Adrenal gland (tissue), 12 donors: ENCODE data around the gene EPOP. TPM values are rescaled to one million over a fixed set of nuclear protein-coding genes. Genes with fewer than 3 reads are reported as not detected.

ENCODE experiments used
- DNase-seq, 7 donors: peaks; one replicate each; pipeline ENCODE4 v3.0.0-alpha.2; 2019 to 2020
- H3K27ac ChIP-seq, 5 donors: fragments of 200-600 bp; sonication (generic) in 4 of 5; 1 replicate in 3 of 5; 2 replicates in 2 of 5; pipeline versions ENCODE4 v1.5.1 to v1.8.0; 2016 to 2020; ENCODE audit warnings: mild to moderate bottlenecking in 1 of 5
- H3K27me3 ChIP-seq: fragments of 200-600 bp; 2 replicates; pipeline ENCODE4 v1.8.0; 2021
- H3K36me3 ChIP-seq, 2 donors: fragments of 200-600 bp; replicated peaks in 1 of 2; 1 replicate in 1 of 2; 2 replicates in 1 of 2; pipeline versions ENCODE4 v1.5.1 to v1.8.0; 2018 to 2022
- H3K4me1 ChIP-seq, 2 donors: fragments of 200-600 bp; replicated peaks in 1 of 2; 1 replicate in 1 of 2; 2 replicates in 1 of 2; pipeline versions ENCODE4 v1.5.1 to v1.8.0; 2018 to 2021
- H3K4me3 ChIP-seq, 4 donors: fragments of 200-600 bp; sonication (generic) in 3 of 4; one replicate each; pipeline ENCODE4 v1.5.1; 2016 to 2018
- H3K9me3 ChIP-seq, 3 donors: fragments of 200-600 bp; sonication (generic) in 1 of 3; replicated peaks in 1 of 3; 1 replicate in 2 of 3; 2 replicates in 1 of 3; pipeline versions ENCODE4 v1.5.1 to v1.8.0; 2016 to 2021
- CTCF ChIP-seq, 6 experiments: fragments of 450-650 bp in 4 of 6; fragments of 200-600 bp in 2 of 6; sonication (generic) in 1 of 6; IDR thresholded peaks; 1 replicate in 5 of 6; 2 replicates in 1 of 6; pipeline versions ENCODE4 v1.5.1 to v1.8.0; 2016 to 2021; ENCODE audit warnings: antibody characterized with exemption in 6 of 6, mild to moderate bottlenecking in 2 of 6, moderate library complexity in 1 of 6
- POLR2A ChIP-seq, 2 donors: fragments of 450-650 bp; IDR thresholded peaks; one replicate each; pipeline ENCODE4 v1.6.1; 2017; ENCODE audit warnings: antibody characterized with exemption in 2 of 2, mild to moderate bottlenecking in 2 of 2, moderate library complexity in 1 of 2
- WGBS, 4 donors: extraction: QIAGEN DNeasy Blood & Tissue Kit in 2 of 4; methylation state at CpG; one replicate each; pipeline versions ENCODE4 v1.1.5 to v1.1.7; 2013 to 2017; 5-methylcytosine and 5-hydroxymethylcytosine counted together
- intact Hi-C, 2 donors: fragments of 100-400 bp; cut with DNase I; formaldehyde crosslinking; loops; one replicate each; pipeline versions ENCODE4 v1.14.1 to v1.15.0; 2022 to 2023
- polyA plus RNA-seq, 3 donors: library from polyadenylated mRNA; stranded (reverse); fragments of 200-250 nt in 2 of 3; fragments of 350-450 nt in 1 of 3; fragmentation: Illumina TruSeq in 1 of 3; extraction: RNeasy Lipid Tissue Mini Kit (QIAGEN cat#74804) in 1 of 3; gene quantifications; one replicate each; pipeline ENCODE4 v1.2.3, GENCODE V29; 2013 to 2014
- total RNA-seq, 9 donors: library from RNA; depleted of rRNA in 4 of 9; stranded (reverse); fragments of >200 nt in 4 of 9; fragments of 120-200 nt in 1 of 9; fragmentation: NEBNext Ultra II Directional in 1 of 9; extraction: Animal tissue kit (Norgen Biotek cat#: 25700) in 1 of 9; gene quantifications; one replicate each; pipeline versions ENCODE4 v1.1.0 to v1.2.4, GENCODE V29; 2013 to 2023
- donor health status: healthy with polysubstance abuse.
- donor health status: Bipolar disorder and iron deficiency.
- donor health status: DM: yes; HTN: yes; CAD: no.
- donor health status: DM: no; HTN: no; CAD: no.
- donor health status: DM: no; HTN: no; CAD: no.
- donor health status: DM: yes; HTN: yes; CAD: no.

Gene EPOP
- total and polyA plus RNA-seq, 12 donors, result 0.06 to 9.4 (median 2.9) TPM

GRCh38 chr17:38704606-38705522, 30.1 kb upstream of the EPOP start, which contains the start of gene MLLT6:
MLLT6 (plus strand) TSS chr17:38705273; CDS start chr17:38705633, 360 bp downstream.
- Histone ChIP-seq H3K4me1 (peaks cover 24 to 45% of the 10 kb centered on the region in 2 donors), H3K27ac (peak within 1 kb of the TSS; percentile 90 to 99 (median 99)), H3K27me3 (no peaks in the 10 kb centered on the region), H3K4me3 (peak within 1 kb of the TSS; percentile 65 to 95 (median 84)), H3K9me3 (no peaks in the 10 kb centered on the region), H3K36me3 (peaks cover 0 to 23% of the 10 kb centered on the region in 2 donors)
- peak; percentile 77 to 87 (median 79) for DNase-seq
- intact Hi-C loops, result no loop called here
- TF ChIP-seq POLR2A (IDR thresholded peaks at IDR 0.05) (peak in 1 of 2 donors; percentile 79), CTCF (IDR thresholded peaks at IDR 0.05) (no peak)
- 1 to 3% (median 1%) methylated on average over 27 to 98 of the region's 100 CpGs for WGBS, 4 donors

- Histone ChIP-seq H3K36me3 (peaks cover 0 to 14% of the 10 kb centered on the region in 2 donors), H3K27ac (peak overlapping the region; percentile 90 to 99 (median 99)), H3K27me3 (no peaks in the 10 kb centered on the region), H3K9me3 (no peaks in the 10 kb centered on the region), H3K4me1 (peaks cover 24 to 52% of the 10 kb centered on the region in 2 donors), H3K4me3 (peak overlapping the region in 3 of 4 donors; percentile 74 to 95 (median 94))
- TF ChIP-seq CTCF (IDR thresholded peaks at IDR 0.05) (no peak), POLR2A (IDR thresholded peaks at IDR 0.05) (peak in 1 of 2 donors; percentile 60)
- DNase-seq, result peak; percentile 82 to 93 (median 91)
- WGBS, 4 donors, result 0 to 4% (median 1%) methylated on average over 15 to 50 of the region's 50 CpGs
- intact Hi-C loops, result no loop called here
Observed at GRCh38 chr17:38703742-38704605, 29.2 kb upstream of the EPOP start.

DNA sequence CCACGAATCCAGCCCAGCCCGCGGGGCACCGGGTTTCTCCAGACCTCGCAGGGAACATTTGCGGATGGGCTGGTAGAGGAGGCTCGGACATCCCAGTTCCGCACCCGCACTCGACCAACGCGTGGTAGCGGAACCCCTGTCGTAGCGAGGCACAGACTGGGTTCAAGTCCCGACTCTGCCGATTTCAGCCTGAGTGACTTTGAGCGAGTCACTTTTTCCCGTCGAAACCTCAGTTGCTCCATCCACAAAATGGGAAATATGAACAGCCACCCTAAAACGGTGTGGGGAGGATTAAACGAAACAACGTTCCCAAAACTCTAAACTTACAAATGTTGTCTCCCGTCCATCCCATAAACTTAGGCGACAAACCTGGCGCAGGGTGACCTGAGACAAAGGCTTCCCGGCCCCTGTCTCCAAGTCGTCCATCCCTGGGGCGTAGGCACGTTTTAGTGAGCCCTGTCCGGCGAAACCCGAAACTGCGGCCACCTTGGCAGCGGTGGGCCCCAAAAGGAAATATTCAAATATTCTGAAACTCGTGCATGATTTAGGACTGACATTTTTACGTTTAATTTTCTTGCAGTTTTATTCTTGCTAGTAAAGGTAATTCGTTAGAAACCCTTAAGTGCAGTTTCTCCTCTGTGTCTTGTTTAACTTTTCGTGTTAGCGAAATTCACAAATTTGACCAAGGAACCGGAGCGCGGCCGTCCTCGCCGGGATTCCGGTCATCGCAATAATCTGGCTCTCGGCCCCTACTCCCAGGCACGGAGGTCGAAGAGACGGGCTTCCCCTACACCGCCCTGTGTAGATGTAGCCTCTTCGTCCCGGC, 28.4 kb upstream of the EPOP start:
- WGBS, 4 donors, result 2% methylated on average over 31 to 55 of the region's 55 CpGs
- Histone ChIP-seq H3K27me3 (no peaks in the 10 kb centered on the region), H3K4me3 (peak overlapping the region in 3 of 4 donors; percentile 4 to 95 (median 74)), H3K9me3 (no peaks in the 10 kb centered on the region), H3K4me1 (peaks cover 24 to 51% of the 10 kb centered on the region in 2 donors), H3K27ac (peak overlapping the region; percentile 90 to 99 (median 99)), H3K36me3 (peaks cover 0 to 7% of the 10 kb centered on the region in 2 donors)
- intact Hi-C loops, result no loop called here
- TF ChIP-seq CTCF (IDR thresholded peaks at IDR 0.05), result no peak
- peak in 2 of 7 donors; percentile 37 to 56 for DNase-seq
